22Rv1 (cell line): ENCODE results near the gene PARVB.

ENCODE experiments used
- CTCF ChIP-seq: fragments of 450-650 bp; IDR thresholded peaks from 2 replicates; pipeline ENCODE4 v1.5.1; 2017; ENCODE audit warnings: mild to moderate bottlenecking
- ZFX ChIP-seq: fragments of 450-650 bp; IDR thresholded peaks from 2 replicates; pipeline ENCODE4 v1.6.1; 2017; ENCODE audit warnings: antibody characterized with exemption, borderline replicate concordance

GRCh38 chr22:44067033-44067432 lies 42.9 kb downstream of the PARVB start:
- TF ChIP-seq CTCF (no peak), ZFX (no peak)
